Measurements from ENCODE around the gene ASPSCR1.

The ASPSCR1 gene

DNA sequence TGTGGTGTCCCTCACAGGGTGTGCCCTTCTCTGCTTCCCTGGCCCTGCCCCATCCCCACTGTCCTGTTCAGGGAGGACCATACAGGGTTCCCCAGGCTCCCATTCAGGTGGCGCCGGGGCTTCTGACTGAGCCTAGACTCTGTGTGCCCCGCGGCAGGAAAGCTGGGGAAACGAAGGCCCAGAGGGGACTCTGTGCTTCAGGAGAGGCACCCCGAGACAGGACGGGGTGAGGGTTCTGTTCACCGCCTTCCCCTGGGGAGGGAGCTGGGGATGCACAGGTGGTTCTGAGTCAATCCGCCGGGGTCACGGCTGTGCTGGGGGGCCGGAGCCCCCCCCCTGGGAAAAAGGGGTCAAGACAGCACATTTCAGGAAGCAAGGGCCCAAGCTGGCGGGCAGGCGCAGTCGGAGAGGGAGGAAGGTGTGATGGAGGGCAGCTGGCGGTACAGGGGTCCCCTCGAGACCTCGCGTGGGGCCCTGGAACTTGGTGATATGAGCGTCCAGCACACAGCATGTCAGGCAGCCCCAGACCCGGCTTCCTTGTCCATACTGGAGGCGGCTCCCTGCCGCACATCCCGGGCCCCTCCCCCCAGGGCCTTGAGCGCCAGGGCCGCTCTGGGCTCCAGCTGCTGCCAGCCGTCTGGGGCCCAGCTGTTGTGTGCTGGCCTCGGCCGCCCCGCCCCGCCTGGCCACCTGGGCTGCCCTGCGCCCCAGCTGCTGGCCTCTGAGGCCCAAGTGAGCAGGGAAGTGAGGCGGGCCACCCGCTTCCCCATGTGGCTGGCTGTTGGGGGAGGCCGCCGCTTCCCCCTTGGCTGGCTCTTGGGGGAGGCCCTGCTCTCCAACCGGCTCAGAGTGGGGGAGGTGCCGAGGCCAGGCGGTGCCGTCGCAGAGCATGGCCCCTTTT, 10.8 kb upstream of the ASPSCR1 start:
- Histone ChIP-seq H3K4me3 (ENCODE audit: severe bottlenecking) (no peak overlapping the region), H3K27ac (ENCODE audit: poor library complexity, severe bottlenecking) (no peak overlapping the region), H3K36me3 (ENCODE audit: low read depth) (no peaks in the 10 kb centered on the region), H3K9me3 (ENCODE audit: severe bottlenecking) (no peaks in the 10 kb centered on the region), H3K27me3 (ENCODE audit: insufficient read depth, poor library complexity, severe bottlenecking) (peaks cover 25% of the 10 kb centered on the region), H3K4me1 (ENCODE audit: insufficient read depth, poor library complexity, severe bottlenecking) (no peaks in the 10 kb centered on the region)
- DNase-seq (ENCODE audit: low spot score) (no peak), ATAC-seq (ENCODE audit: low read depth) (no peak)
- TF ChIP-seq, protein P1, sequence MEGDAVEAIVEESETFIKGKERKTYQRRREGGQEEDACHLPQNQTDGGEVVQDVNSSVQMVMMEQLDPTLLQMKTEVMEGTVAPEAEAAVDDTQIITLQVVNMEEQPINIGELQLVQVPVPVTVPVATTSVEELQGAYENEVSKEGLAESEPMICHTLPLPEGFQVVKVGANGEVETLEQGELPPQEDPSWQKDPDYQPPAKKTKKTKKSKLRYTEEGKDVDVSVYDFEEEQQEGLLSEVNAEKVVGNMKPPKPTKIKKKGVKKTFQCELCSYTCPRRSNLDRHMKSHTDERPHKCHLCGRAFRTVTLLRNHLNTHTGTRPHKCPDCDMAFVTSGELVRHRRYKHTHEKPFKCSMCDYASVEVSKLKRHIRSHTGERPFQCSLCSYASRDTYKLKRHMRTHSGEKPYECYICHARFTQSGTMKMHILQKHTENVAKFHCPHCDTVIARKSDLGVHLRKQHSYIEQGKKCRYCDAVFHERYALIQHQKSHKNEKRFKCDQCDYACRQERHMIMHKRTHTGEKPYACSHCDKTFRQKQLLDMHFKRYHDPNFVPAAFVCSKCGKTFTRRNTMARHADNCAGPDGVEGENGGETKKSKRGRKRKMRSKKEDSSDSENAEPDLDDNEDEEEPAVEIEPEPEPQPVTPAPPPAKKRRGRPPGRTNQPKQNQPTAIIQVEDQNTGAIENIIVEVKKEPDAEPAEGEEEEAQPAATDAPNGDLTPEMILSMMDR (IDR thresholded peaks at IDR 0.05; ENCODE audit: poor library complexity, severe bottlenecking): no peak

- Histone ChIP-seq H3K36me3 (ENCODE audit: low read depth) (no peaks in the 10 kb centered on the region), H3K27me3 (ENCODE audit: insufficient read depth, poor library complexity, severe bottlenecking) (peaks cover 20% of the 10 kb centered on the region), H3K4me1 (ENCODE audit: insufficient read depth, poor library complexity, severe bottlenecking) (no peaks in the 10 kb centered on the region), H3K4me3 (ENCODE audit: severe bottlenecking) (no peak overlapping the region), H3K9me3 (ENCODE audit: severe bottlenecking) (no peaks in the 10 kb centered on the region), H3K27ac (ENCODE audit: poor library complexity, severe bottlenecking) (no peak overlapping the region)
- ATAC-seq (ENCODE audit: low read depth) (no peak), DNase-seq (ENCODE audit: low spot score) (no peak)
- TF ChIP-seq, protein P1 (IDR thresholded peaks at IDR 0.05; ENCODE audit: poor library complexity, severe bottlenecking): no peak
These were observed 10.2 kb upstream of the ASPSCR1 start for GRCh38 chr17:81967244-81967532.

DNA sequence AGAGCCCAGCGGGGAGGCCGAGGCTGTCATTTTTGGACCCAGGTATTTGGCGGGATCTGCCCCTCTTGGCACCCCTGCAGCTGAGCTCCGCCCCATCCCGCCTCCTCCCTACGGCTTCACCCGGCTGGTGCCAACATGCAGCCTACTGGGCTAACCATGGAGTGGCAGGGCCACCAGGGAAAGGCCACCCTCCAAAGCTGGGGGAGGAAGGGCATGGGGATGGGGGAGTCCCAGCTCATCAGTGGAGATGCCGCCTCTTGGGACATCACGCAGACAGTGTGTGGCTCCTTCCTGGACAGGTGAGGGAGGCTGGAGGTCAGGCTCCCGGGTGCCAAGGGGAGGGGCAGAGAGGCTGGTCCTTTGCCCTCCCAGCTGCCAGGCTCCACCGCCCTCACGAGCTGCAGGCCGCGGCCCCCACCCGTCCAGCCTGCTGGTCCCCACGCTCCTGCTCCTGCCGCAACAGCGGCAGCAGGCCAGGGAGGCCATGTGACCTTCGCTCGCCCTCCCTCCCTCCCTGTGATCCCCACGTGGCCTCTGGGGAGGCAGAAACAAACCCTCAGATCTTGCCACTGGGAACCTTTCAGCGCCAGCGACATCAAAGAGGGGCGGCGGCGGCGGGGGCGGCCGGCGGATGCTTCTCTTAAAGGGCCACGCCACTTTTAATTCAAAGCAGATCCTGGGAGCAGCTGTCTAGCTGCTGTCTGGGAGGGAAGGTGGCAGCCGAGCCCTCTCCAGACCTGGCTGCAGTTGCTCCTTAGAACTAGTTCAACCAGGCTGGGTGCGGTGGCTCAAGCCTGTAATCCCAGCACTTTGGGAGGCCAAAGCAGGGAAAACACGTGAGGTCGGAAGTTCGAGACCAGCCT, 9.7 kb upstream of the ASPSCR1 start:
- peak; percentile 28 for ATAC-seq (ENCODE audit: low read depth)
- Histone ChIP-seq H3K36me3 (ENCODE audit: low read depth) (no peaks in the 10 kb centered on the region), H3K4me1 (ENCODE audit: insufficient read depth, poor library complexity, severe bottlenecking) (no peaks in the 10 kb centered on the region), H3K27ac (ENCODE audit: poor library complexity, severe bottlenecking) (no peak overlapping the region), H3K27me3 (ENCODE audit: insufficient read depth, poor library complexity, severe bottlenecking) (peaks cover 14% of the 10 kb centered on the region), H3K4me3 (ENCODE audit: severe bottlenecking) (no peak overlapping the region), H3K9me3 (ENCODE audit: severe bottlenecking) (peaks cover 2% of the 10 kb centered on the region)
- TF ChIP-seq, protein P1 (IDR thresholded peaks at IDR 0.05; ENCODE audit: poor library complexity, severe bottlenecking): no peak
- peak; percentile 56 for DNase-seq (ENCODE audit: low spot score)

- Histone ChIP-seq H3K36me3 (ENCODE audit: low read depth) (no peaks in the 10 kb centered on the region), H3K9me3 (ENCODE audit: severe bottlenecking) (peaks cover 3% of the 10 kb centered on the region), H3K27me3 (ENCODE audit: insufficient read depth, poor library complexity, severe bottlenecking) (peaks cover 8% of the 10 kb centered on the region), H3K4me3 (ENCODE audit: severe bottlenecking) (no peak overlapping the region), H3K4me1 (ENCODE audit: insufficient read depth, poor library complexity, severe bottlenecking) (no peaks in the 10 kb centered on the region), H3K27ac (ENCODE audit: poor library complexity, severe bottlenecking) (no peak overlapping the region)
- no peak for ATAC-seq (ENCODE audit: low read depth)
- TF ChIP-seq, protein P1 (IDR thresholded peaks at IDR 0.05; ENCODE audit: poor library complexity, severe bottlenecking): no peak
- no peak for DNase-seq (ENCODE audit: low spot score)
These were observed 9.1 kb upstream of the ASPSCR1 start for GRCh38 chr17:81968396-81968745.
